ENCODE measurements around the gene BCDIN3D.

DNA sequence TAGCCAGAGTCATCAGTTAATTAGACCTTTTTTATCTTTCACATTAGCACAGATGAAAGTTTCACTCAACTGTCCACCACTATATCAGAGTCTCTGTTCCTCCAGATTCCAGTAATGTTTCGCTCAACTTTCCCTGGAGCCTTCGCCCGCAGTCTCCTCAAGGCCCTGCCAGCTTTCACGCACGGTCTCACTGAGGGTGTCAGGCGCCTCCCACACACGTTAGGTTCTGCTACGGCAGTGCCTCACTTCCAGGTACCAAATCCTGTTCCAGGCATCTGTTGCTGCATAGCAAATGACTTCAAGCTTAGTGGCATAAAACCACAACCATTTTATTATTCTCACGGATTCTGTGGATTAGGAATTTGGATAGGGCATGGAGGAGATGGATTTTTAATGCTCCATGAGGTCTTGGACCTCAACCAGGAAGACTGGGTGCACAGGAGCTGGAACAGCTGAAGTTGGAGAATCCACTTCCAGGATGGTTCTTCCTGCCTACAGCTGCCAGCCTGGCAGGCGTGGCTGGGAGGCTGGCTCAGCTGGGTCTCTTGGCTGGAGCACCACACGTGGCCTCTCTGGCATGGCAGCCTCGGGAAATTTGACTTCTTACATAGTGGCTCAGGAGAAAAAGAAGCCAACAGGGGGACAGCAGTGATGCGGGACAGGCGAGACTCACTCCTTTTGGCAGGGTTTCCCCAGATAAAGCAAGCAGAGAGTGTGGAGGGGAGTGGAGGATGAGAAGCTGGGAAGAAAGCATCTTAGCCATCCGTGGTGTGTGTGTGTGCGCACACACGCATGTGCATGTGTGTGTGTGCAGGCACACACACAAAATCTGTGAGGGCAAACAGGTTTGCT is 21.3 kb upstream of the BCDIN3D start:
- TF ChIP-seq EP300 (IDR thresholded peaks at IDR 0.05) (no peak), POLR2A (IDR thresholded peaks at IDR 0.05) (no peak), POLR2AphosphoS5 (IDR thresholded peaks at IDR 0.05) (no peak)
- TF ChIP-seq, protein P1, sequence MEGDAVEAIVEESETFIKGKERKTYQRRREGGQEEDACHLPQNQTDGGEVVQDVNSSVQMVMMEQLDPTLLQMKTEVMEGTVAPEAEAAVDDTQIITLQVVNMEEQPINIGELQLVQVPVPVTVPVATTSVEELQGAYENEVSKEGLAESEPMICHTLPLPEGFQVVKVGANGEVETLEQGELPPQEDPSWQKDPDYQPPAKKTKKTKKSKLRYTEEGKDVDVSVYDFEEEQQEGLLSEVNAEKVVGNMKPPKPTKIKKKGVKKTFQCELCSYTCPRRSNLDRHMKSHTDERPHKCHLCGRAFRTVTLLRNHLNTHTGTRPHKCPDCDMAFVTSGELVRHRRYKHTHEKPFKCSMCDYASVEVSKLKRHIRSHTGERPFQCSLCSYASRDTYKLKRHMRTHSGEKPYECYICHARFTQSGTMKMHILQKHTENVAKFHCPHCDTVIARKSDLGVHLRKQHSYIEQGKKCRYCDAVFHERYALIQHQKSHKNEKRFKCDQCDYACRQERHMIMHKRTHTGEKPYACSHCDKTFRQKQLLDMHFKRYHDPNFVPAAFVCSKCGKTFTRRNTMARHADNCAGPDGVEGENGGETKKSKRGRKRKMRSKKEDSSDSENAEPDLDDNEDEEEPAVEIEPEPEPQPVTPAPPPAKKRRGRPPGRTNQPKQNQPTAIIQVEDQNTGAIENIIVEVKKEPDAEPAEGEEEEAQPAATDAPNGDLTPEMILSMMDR (IDR thresholded peaks at IDR 0.05), result no peak
